Fibroblast of mammary gland (primary cell): ENCODE measurements around the gene CDKN2D.
A peak's percentile ranks its signal among the peaks of the same experiment; 100 is the strongest.

Experiments
- DNase-seq: peaks from one replicate; pipeline ENCODE4 v3.0.0-alpha.2; 2010; ENCODE audit warnings: low read depth
- H3K4me3 ChIP-seq: 2 replicates; pipeline ENCODE4 v1.5.1; 2011; ENCODE audit warnings: low read depth, mild to moderate bottlenecking, low read length, moderate library complexity; ENCODE audit not compliant: control insufficient read depth
- CTCF ChIP-seq: conservative IDR thresholded peaks from 2 replicates; pipeline ENCODE4 v1.5.1; 2011; ENCODE audit warnings: low read depth, low read length, inconsistent platforms; ENCODE audit not compliant: control insufficient read depth, insufficient read depth

CDKN2D gene

GRCh38 chr19:10568826-10569651 is at the start of gene CDKN2D:
TSS of gene CDKN2D (minus strand) at chr19:10568979. CDS start at chr19:10568653, 326 bp downstream.
- no peak for TF ChIP-seq CTCF
- H3K4me3 ChIP-seq: peak within 1 kb of the TSS; percentile 77
- DNase-seq: peak; percentile 99

DNA sequence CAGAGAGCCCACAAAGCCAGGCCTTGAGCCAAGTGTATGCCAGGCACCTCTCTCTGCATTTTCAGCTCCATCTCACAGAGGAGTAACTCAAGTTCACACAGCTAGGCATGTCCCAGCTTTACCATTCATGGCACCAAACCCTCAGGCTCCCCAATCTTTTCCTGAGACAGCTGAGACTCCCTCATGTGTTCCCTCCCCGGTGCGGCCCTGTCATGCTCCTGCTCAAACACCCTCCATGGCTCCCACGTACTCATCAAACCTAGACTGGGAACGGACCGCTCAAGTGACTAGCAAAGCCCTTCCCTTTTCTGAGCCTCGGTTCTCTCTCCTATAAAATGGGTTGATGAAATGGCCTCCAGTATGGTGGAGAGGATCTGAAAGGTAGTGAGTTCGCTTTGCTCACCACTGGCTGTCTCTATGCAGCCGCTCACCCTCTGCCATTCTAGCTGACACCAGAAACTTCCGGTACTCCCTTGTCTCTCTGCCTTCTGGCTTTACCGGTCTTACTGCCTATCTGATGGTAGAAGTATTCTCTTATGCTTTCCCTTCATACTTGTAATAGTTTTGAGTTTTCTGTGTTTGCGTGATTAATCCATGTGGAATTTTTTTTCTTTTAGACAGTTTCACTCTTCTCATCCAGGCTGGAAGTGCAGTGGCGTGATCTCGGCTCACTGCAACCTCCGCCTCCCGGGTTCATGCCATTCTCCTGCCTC is 48.8 kb upstream of the CDKN2D start:
- peak; percentile 64 for DNase-seq
- TF ChIP-seq CTCF: no peak
- no peak overlapping the region for H3K4me3 ChIP-seq

GRCh38 chr19:10615429-10616023 is 46.7 kb upstream of the CDKN2D start:
- no peak overlapping the region for H3K4me3 ChIP-seq
- no peak for DNase-seq
- TF ChIP-seq CTCF: no peak

DNA sequence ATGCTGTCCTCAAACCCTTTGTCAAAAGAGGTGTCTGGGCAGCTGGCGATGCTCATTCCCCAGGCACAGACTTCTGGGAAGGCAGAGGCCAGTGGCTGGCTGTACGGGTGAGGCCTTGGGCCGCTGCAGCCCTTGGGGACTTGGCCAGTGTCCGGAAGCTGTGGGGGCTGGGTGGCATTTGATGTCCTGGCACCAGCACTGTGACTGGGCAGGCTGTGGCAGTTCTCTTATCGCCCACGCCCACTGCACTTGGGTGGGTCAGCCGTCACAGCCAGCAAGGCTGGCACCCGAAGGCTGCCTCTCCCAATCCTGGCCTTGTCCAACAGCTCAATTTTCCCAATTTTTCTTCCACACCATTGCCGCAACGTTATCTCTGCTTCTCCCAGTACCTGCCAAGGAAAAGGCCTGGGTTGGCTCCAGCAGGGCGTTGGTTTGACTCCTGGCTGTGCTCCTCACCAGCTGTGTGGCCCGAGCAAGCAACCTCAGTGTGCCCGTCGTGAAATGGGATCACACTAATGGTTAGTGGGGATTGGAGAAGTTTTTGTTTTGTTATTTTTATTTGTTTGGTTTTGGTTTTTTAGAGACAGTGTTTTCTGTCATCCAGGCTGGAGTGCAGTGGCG is 43.8 kb upstream of the CDKN2D start:
- TF ChIP-seq CTCF: no peak
- DNase-seq: no peak
- H3K4me3 ChIP-seq: no peak overlapping the region

DNA sequence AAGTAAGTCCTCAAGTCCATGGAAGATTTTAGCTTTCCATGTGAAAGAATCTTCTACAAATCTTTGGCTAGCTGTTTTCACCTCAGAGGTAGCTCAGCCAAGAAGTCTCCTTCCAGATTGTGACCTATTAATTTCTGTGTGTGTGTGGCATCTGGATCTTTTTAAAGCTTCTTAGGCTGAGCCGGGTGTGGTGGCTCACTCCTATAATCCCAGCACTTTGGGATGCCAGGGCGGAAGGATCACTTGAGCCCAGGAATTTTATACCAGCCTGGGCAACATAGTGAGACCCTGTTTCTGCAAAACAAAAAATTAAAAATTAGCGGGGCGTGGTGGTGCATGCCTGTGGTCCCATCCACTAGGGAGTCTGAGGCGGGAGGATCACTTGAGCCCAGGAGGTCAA is 43.1 kb upstream of the CDKN2D start:
- H3K4me3 ChIP-seq: no peak overlapping the region
- no peak for DNase-seq
- no peak for TF ChIP-seq CTCF

DNA sequence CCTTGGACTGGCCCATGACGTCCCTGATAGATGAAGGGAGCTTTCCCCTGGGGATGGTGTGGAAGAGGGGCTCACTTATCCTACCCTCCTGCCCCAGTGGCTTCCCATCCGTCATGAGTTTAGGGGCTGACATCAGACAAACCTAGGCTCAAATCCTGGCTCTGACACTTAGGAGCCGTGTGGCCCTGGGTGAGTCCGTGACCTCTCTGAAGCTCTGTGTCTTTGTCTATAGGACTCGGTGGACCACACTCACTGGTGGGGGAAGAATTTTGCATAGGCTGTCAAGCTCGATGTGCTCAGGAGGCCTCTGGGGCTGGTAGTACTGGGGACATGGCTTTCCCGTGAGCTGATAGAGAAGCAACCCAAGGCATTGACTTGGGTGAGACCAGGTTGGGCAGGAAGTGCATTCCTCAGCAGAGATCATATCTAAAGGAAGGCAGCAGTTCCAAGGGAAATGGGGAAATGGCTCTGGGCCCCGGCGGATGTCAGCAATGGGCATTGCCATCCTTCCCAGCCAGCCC is 35.7 kb upstream of the CDKN2D start:
- TF ChIP-seq CTCF: no peak
- H3K4me3 ChIP-seq: no peak overlapping the region
- no peak for DNase-seq
